NOMO-1 (cell line): ENCODE data around the gene BIRC3.
"Not testable (repeated sequence)": the region's sequence is repeated elsewhere in the genome, so short reads cannot be mapped to it uniquely, and the experiment has no call there.

Source experiments
- DNase-seq, 2 experiments: peaks; one replicate each; lab custom pipeline; 2025; ENCODE audit not compliant: unreplicated experiment in 2 of 2; lab: John Stamatoyannopoulos, UW

Gene BIRC3

DNA sequence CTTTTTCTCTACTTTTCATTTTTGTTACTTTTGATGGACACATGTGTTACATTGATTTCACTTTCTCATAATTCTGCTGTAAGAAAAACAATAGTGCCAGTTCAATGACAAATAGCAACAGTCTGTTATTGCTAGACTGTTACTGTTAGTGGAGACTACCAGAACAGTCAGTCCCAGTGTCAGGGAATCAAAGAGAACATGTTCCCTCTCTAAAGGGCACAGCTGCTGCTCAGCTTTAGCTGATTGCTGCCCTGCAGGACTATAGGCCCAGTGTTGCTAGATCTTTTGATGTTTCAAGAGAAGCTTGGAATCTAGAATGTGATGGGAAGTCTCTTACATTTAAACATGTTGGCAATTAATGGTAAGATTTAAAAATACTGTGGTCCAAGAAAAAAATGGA is 3.4 kb downstream of the BIRC3 start:
- DNase-seq: no peak

DNA sequence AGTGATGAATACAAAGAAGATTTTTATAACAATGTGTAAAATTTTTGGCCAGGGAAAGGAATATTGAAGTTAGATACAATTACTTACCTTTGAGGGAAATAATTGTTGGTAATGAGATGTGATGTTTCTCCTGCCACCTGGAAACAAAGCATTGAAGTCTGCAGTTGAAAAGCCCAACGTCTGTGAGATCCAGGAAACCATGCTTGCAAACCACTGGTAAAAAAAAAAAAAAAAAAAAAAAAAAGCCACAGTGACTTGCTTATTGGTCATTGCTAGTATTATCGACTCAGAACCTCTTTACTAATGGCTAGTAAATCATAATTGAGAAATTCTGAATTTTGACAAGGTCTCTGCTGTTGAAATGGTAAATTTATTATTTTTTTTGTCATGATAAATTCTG is 5.3 kb downstream of the BIRC3 start:
- no peak for DNase-seq

DNA sequence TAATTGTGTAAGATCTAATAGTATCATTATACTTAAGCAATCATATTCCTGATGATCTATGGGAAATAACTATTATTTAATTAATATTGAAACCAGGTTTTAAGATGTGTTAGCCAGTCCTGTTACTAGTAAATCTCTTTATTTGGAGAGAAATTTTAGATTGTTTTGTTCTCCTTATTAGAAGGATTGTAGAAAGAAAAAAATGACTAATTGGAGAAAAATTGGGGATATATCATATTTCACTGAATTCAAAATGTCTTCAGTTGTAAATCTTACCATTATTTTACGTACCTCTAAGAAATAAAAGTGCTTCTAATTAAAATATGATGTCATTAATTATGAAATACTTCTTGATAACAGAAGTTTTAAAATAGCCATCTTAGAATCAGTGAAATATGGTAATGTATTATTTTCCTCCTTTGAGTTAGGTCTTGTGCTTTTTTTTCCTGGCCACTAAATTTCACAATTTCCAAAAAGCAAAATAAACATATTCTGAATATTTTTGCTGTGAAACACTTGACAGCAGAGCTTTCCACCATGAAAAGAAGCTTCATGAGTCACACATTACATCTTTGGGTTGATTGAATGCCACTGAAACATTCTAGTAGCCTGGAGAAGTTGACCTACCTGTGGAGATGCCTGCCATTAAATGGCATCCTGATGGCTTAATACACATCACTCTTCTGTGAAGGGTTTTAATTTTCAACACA is 6.4 kb downstream of the BIRC3 start:
- no peak for DNase-seq

DNA sequence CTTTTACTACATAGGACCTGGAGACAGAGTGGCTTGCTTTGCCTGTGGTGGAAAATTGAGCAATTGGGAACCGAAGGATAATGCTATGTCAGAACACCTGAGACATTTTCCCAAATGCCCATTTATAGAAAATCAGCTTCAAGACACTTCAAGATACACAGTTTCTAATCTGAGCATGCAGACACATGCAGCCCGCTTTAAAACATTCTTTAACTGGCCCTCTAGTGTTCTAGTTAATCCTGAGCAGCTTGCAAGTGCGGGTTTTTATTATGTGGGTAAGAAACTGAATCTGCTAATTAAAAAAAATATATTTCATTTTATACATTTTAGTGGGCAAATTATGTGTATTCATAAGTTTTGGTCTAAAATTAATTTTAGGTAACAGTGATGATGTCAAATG is 7.8 kb downstream of the BIRC3 start:
- DNase-seq: no peak

DNA sequence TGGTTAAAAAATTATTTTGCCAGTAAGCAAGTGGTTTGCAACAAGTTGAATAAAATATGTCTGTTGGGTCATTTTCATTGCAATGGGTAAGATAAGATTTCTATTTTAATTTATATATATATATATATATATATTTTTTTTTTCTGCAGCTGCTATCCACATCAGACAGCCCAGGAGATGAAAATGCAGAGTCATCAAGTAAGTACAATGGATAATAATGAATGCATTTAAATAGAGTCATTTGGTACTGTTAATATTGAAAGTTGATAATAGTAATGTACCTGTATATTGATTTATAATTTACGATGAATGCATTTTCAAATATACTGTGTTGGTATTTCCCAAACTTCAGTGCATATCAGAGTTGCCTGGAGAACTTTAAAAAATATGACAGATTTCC is 11.5 kb downstream of the BIRC3 start:
- no peak for DNase-seq

DNA sequence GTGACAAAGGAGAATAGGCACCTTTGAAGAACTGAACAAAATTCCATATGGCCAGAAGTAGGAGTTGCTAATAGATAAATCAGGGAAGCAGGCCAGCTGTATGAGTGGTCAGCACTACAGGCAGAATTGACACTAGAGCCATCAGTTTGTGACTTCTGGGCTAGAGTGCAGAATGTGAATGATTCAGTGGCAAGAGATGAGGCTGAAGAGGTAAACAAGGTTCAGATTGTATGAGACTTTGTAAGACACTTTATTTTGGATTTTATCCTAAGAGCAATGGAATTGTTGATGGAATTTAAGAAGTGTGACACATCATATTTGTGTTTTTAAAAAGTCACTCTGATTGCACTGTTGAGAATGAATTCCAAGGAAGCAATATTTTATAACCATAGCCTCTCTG is 12.9 kb downstream of the BIRC3 start:
- no peak for DNase-seq

DNA sequence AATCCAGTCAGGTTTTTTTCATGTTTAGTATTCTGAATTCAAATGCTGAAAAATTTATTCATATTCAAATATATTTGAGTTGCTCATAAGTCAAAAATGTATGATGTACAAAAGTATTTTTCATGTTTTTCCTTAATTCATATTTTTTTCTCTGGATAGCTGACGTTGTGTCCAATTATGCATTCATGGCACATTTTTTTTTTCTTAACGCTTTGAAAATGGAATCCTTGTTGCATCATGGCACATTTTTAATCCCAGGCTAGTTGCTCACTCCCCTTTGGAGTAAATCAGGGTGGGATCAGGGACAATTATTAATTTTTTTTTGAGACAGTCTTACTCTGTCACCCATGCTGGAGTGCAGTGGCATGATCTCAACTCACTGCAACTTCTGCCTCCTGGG is 14.1 kb downstream of the BIRC3 start:
- DNase-seq: no peak

DNA sequence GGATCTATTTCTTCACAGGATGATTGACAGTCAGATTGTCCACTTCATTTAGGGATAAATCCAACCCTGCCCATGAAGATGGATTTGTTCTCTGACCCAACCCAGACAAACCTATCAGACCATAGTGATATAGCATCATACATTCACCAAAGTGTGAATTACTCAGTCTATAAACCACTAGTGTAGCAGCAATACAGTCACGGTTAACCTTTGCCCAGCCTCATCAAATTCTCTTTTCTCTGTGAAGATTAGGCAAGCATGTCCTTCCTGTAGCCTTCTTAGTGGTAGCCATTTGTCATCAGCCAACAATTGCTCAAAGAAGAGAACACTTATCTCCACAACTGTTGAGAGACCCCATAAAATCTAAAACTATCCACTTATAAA is 15.3 kb downstream of the BIRC3 start:
- DNase-seq: peak; percentile 1 to 18

DNA sequence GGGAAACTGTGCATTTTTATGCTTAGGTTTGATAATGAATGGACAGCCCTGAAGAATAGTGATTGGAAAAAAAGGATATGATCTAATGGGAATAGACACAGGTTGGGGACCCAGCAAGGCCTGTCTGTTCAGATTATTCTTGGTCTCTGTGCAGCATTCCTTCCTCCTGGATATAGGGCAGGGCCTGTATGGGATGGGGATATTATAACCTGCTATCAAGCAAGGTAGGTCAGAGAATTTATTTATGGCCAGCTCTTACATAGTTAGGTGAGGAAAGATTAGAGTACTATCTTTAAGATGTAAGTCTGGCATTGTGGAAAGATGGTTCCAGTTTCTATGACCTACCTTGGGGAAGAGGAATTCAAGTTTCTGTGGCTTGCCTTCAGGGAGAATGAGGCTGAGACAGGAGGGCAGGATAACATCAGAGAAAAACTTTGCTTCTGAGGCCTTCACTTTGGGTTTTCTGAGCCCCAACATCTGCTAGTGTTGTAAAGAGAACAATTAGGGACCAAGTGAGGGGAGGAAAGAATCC is 21.3 kb downstream of the BIRC3 start:
- no peak for DNase-seq

DNA sequence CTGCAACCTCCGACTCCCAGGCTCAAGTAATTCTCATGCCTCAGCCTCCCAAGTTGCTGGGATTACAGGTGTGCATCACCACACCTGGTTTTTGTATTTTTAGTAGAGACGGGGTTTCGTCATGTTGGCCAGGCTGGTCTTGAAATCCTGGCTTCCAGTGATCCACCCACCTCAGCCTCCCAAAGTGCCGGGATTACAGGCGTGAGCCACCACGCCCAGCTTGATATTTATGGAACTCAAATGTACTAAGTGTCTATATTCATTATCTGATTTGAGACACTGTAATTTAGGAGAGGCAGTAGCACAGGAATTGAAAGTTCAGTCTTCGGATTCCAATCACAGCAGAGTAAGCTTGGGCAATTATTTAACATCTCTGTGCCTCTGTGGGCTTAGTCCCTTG is 24.0 kb downstream of the BIRC3 start:
- DNase-seq: not testable (repeated sequence)

DNA sequence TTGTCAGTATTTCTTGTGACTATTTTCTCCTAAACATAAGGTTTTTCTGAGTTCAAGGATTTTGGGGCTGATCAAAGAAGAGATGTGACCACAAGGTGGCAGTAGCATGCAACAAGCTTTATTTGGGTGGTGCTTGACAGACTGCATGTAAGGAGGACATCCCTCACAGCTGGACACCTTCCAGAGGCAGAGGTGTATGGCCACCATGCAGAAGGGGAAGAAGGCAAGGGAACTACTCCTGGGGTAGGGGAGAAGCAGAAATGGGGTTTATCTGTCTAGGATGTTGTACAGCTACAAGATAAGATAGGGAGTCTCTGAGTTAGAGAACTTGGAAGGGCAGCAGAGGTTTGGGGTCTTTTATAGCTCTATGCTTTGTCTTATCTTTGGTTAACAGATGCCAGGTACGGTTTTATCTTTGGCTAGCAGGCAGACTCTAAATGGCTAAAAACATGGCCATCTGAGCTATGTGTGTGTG is 24.6 kb downstream of the BIRC3 start:
- peak; percentile 58 to 65 for DNase-seq

DNA sequence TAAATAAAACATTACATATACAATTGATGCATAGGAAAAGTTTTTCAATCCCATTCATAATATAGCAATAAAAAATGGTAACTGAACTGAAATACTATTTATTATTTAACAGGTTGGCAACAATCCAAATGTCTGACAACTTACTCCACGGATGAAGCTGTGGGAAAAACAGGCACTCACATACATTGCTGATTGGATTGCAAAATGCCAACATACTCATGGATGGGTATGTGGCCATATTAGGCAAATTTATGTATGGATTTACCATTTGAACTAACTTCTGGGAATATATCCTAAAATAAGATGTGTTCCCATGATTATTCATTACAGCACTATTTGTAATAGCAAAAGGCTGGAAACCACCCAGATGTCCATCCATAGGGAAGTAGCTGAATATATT is 26.5 kb downstream of the BIRC3 start:
- no peak for DNase-seq

DNA sequence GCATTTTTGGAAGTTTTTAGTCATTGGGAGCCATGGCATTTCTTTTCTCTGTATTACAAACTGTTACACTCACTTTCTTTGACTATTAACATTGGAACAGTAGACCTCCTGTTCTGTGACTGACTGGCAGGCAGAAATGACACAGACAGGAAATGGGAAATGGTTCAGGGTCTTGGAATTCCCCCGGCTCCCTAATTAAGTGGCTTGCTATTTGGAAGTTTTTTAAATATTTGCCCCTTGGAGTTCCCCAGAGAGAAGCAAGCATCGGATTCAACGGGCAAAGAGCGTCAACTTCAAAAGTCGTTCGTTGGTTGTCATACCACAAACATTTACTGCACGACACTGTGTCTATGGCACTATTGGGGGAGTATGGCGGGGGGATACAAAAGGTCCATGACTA is 28.6 kb downstream of the BIRC3 start:
- no peak for DNase-seq

DNA sequence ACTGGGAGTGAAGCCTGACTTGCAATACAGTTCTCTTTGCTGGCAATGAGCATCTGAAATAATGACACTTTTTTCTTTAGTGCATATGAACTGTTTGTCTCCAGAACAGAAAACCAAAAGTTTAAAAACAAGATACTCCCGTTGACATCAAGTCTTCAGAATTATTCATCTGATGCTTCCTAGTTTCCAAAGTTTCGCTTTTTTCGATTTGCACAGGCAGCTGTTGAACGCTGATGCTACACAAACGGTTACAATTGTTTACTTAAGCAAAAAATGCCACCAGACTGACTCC is 29.1 kb downstream of the BIRC3 start:
- DNase-seq: no peak

DNA sequence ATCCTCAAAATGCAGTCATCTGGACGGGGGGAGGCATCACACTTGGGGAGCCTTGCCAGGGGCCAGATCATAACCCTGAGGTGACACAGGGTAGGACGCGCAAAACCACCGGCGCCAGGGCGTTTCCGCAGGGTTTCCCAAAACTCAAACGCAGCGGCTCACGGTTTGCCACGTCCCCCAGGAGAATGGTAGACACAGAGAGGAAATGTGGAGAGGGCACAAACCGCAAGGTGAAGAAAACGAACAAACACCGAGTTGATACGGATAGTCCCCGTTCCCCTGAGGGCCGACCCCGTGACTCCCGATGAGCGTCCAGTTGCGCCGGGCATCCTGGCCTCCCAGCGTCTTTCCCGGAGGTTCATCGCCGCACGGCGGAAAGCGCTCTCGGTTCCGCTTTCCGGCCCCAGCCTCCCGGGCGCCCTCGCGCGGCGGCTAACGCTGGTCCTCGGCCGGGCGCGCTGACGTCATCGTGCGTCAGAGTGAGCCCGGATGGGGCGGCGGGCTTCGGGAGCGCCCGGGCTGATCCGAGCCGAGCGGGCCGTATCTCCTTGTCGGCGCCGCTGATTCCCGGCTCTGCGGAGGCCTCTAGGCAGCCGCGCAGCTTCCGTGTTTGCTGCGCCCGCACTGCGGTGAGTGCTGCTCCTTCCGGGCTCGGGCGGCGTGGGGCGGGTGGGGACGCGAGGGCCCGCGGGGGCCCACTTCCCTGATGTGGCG is 29.6 kb downstream of the BIRC3 start, which contains the start of gene BIRC2:
TSS of gene BIRC2 (plus strand) at position 467 of the 714 bp plus-strand sequence. CDS start 2,641 bp downstream, outside the sequence.
- peak; percentile 90 to 93 for DNase-seq

DNA sequence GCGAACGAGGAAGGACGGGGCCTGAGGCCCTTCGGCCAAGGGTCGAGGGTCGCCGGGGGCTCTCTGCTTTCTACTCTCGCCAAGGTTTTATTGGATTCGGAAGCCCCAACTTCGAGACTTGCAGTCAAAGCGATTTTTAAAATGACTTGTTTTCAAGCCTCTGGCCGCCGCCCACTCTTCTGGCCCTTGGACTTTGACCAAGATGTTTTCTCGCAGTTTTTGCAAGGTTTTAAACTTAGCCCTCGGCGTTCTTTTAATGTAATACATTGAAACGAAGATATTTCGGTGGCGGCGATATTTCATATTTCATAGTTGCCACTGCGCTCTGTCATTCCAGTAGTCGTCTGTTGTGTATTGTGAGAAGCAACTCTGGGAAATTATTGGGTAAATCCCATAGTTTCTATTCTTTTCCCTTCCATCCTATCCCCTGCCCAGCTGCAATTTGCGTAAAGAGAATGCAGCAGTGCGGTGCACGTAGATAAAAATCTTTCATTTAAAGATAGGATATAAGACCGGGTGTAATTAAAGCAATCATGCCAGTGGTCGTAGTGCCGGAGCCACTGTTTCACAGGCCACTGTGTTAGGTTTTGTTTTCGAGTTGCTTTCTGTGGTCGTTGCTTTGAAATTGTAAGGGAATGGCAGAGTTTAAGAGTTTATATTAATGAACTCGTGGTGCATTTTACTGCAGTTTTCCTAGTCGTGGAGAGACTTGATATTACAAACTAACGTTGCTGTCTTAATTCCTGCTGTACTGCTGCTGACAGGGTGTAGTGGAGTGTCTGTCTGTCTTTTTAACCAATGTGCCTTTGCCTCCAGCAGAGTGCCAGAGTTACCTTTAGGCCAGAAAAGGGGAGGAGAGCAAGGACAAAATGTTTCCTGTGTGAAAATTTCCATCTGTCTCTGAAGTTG is 30.4 kb downstream of the BIRC3 start:
- peak; percentile 30 to 35 for DNase-seq

DNA sequence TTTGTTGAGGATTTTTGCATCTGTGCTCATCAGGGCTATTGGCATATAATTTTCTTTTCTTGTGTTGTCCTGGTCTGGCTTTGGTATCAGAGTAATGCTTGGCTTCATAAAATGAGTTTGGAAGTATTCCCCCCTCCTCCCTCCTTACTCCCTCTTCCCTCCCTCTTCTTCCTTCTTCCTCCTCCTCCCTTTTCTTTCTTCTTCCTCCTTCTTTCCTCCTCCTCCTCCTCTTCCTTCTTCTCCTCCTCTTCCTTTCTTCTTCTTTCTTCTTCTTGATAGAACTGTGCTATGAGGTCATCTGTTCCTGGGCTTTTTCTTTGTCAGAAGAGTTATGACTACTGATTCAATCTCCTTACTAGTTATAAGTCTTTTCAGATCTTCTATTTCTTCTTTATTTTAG is 39.8 kb downstream of the BIRC3 start:
- DNase-seq: no peak

DNA sequence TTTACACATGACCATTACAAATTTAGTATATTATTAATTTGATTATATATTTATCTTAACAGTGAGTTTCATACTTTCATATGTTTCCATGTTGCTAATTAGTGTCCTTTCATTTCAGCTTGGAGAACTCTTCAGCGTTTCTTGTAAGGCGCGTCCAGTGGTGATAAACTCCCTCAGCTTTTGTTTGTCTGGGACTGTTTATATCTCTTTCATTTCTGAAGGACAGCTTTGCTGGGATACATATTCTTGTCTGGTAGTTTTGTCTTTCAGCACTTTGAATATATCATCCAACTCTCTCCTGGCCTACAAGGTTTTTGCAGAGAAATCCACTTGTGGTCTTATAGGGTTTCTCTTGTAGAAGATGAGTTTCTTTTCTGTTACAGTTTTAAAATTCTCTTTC is 42.1 kb downstream of the BIRC3 start:
- DNase-seq: no peak

DNA sequence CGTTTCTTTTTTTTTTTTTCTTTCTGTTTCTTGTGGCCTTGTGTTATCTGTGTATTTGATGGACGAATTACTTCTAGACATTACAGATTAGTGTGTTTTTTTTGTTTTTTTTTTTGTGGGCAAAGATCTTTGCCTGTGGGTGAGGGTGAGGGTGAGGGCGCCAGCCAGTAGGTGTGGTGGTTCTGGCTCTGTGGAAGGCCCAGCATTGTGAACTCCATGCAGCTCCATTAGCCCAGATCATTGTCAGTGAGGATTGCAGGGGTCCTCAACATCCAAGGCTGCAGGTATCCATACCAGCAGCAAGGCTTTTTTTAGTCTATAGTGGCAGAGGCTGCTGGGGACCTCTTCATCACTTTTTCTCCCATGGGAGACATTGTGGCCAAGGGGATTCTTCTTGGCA is 43.4 kb downstream of the BIRC3 start:
- DNase-seq: no peak

DNA sequence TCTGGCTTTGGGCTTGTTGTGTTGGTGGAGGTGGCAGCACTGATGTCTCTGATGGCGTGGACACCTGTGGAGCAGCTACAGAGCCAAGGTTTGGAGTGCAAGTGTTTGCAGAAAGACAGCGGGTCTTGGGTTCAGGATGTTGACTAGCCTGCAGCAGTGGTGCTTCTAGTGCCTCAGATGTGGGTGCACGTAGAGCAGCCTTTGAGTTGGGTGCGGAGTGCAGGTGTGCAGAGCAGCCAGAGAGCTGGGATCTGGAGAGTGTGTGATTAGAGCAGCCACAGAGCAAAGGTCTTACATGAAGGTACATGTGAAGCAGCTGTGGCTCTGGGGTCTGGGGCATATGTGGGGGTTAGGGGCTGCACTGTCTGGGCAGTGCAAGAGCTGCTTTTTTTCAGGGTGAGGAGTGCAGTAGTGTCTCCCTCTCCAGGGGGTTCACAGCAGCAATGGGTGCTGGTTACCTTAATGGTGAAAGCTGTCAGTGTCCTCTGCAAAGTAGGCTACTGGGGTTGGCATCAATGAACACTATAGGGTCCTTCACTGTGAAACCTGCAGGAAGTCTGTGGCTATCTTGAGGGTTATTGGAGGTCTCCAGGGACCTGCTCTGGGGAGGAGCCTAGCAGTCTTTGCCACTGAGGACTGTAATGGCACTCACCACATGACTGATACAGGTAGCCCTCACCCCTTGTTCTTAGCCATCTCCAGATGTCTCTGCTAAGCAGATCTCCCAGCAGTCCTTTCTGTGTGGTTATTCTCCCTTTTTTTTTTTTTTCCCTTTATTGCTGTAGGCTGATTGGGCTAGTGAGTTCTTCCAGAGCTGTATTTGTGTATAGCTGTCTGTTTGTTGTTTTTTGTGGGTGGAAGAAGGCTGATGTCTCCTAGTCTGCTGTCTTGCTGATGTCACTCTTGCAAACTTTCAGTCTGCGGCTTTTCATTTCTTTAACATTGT is 44.1 kb downstream of the BIRC3 start:
- no peak for DNase-seq
